Kasumi-1 (cell line): ENCODE measurements around the gene C1QTNF7.
A peak's percentile ranks its signal among the peaks of the same experiment; 100 is the strongest.

Experiments
- DNase-seq, 2 experiments: peaks; one replicate each; lab custom pipeline; 2025; lab: John Stamatoyannopoulos, UW

Gene C1QTNF7, protein sequence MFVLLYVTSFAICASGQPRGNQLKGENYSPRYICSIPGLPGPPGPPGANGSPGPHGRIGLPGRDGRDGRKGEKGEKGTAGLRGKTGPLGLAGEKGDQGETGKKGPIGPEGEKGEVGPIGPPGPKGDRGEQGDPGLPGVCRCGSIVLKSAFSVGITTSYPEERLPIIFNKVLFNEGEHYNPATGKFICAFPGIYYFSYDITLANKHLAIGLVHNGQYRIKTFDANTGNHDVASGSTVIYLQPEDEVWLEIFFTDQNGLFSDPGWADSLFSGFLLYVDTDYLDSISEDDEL

DNA sequence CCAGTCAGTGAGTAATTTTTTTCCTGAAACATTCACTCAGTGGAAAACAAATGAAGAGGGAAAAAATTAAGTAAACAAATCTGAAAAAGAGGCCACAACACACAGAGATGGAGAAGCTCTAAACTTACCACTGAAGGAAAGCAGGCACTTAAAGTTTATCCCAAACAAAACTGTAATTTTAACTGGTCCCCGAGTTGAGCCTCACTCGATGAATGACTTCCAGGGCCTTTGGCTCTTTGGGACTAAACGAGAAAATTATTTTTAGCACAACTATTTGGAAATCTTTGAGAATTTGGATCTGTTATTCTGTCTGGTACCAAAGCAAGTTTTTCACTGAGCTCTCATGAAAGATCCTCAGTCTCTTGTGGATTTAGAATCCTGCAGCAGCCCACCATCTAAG, at the start of gene C1QTNF7:
TSS of gene C1QTNF7 (plus strand) at position 333 of the 400 bp plus-strand sequence. CDS start 7,711 bp downstream, outside the sequence.
- DNase-seq: no peak

DNA sequence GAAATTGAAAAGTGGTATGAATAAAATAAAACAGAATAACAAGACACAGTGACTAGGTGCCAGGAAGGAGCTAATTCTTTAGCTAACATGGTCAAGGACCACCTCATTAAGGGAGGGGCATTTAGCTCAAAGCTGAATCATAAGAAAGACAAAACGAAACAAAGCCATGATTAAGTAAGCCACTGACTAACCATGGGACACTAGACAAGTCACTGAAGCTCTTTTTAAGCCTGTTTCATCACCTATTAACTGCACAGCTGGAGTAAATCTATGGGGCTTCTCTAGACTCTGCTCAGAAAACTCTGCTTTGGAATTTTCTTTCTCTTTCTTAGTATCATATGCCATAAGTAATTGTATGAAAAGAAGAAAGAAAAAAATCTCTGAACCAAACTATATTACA, 49.8 kb upstream of the C1QTNF7 start:
- no peak for DNase-seq

DNA sequence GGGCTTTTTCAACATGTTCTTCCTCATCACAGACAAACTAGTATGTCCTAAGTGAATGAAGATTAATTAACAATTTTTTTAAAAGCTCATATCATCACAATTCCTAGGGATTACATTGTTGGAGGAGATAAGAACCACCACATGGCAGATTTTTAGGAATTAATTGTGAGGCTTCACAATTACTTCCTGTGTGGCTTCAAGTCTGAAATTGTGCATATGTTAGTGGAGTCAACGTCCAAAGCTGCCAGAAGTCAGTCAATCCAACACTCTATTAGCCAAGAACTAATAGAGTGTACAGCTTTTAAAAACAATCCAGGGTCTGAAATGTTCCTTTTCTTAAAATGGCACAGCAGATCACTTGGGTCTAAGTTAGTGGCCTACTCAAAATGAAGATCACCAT, 49.3 kb upstream of the C1QTNF7 start:
- DNase-seq: no peak

DNA sequence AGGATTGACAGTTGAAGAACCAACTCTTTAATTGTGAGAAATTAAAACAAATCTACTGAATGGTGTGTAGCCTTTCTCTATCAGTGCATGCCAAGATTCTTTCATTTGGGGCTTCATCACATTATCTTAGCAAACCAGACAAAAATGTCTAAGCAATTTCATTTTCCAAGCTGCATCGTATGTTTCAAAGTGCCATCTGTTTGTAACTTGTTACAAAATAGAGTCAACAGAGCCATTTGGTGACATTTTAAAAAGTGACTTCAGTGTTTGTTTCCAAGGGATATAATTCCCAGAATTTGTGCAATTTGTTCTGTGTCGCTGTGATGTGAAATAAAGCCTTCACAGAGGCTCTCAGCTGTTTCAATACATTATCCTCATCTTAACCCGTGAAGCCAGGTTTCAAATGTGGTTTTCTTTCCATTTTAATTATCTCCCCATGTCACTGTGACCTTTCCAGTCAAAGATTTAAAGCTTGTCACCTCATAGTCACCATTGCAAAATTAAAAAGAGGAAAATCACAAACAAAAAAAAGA, 46.0 kb upstream of the C1QTNF7 start:
- no peak for DNase-seq

DNA sequence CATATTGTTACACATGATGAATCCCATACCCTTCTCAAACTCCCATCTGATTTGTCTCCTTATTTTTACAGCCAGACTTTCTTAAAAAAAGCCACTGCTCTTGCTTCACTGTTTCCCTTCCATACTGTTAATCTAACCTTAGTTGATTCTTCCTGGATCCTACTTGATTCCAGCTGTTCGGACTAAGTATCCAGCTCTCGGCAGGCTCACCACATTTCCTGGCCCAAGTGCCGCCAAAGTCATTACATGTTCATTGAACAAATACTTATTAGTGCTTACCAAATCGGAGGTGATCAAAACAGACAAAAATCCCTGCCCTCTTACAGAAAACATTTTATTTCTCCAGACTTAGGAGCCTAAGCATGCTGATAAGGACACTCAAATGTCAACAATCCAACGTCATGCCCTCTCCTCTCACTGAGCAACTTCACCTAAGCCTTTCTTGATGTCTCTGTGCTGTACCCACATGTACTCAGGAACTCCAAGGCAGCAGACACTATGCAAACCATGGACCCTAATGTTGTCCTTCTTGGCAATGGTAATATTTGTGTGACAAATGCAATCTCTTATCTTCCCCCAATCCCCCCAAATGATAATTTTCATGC, 45.1 kb upstream of the C1QTNF7 start:
- DNase-seq: no peak

DNA sequence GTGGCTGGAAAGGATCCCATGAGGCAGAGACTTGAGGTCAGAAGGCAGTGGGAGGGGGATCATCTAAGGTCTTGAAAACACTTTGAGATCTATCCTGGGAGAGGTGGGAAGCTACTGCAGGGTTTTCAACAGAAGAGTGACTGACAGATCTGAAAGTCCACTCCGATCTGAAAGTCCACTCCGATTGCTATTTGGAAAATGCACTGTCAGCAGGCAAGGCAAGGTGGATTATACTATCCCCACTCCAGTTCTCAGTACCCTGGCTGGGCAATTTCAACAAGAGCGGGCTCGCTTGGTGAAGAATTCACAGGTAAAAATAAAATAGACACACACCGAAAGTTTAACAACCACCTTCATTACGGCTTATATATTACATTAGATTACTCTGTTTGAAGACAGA, 42.3 kb upstream of the C1QTNF7 start:
- DNase-seq: no peak

DNA sequence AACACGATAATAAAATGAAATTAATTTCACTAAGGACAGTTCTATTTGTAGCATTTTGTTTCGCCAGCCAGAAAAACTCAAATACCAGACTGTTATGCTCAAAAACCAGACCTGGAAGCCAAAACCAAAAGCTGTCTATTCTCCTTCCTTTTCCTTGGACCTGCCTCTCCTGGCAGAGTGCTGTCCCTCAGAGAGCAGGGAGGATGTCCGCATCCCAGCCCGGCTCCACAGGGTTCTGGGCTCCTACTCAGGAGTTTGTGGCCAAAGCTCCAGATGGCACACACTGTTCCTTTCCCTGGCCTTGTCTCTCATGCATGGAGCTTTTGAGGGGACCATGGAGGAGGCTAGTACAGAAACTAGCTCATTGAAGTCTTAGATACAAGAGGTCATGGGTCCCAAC, 41.9 kb upstream of the C1QTNF7 start:
- DNase-seq: no peak

DNA sequence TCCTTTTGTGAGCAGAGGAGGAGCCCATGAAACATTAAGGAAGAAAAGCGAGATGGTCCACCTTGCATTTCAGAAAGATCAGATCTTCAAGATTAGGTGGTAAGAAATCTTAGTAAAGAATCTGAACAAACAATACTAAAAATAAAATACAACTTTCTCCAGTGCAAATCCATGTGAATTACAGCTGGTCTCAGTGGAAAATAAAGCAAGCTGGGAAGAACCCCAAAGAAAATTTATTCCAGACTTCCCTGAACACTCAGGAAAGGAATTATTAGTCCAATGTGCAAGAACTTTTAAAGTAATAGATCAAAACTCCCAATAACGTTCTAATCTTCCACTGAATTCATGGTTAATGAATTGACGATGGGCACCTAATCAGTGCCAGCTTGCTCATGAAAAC, 37.3 kb upstream of the C1QTNF7 start:
- no peak for DNase-seq

DNA sequence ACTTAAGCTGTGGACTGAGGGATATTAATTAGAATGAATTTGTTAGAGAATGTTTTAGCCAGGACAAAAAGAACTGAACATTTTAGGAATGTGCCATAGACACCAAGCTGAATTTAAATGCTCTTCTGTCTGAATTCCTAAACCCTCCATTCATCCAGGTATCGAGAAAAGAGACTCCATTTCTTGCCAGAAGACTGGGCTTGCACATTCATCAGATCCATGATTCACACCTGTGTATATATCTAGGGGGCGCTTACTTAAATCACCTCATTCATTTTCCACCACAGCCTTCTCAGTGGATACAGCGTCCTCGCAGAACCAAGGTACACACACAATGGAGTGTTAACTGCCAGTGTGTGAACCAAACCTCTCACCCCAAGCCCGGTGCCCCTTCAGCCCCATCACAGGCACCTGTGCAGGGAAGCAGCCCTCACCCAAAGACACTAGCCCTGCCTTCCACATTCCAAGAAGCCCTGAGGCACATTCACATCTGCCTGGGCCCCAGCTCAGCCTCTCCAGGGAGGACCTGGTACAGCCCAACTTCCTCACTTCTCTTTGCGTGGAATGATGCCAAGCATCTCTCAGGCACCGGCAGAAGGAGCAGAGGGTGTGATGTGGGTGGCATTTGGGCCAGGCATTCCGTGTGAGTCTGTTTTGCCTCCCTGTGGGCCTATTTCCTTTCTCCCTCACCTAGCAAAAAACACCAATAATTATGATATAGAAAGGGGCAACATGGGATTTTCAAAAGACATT, 35.6 kb upstream of the C1QTNF7 start:
- DNase-seq: no peak

DNA sequence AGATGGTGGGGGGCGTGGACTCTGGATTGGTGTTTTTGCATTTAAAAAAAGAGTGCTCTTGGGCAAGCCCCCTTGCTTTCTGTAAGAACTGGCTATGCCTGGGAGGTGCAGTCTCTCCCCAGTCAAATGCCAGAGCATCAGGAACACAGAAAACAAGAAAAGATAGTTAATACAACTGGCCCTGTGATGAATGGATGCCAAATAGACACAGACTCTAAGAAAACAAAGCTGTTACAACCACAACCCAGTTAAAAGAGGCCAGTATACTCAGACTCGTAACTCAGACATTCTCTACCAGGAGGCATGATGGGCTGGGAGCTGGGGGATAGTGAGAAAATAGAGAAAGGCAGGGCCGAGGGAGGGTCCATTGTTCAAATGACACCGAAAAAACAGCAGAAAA, 32.5 kb upstream of the C1QTNF7 start:
- DNase-seq: no peak

DNA sequence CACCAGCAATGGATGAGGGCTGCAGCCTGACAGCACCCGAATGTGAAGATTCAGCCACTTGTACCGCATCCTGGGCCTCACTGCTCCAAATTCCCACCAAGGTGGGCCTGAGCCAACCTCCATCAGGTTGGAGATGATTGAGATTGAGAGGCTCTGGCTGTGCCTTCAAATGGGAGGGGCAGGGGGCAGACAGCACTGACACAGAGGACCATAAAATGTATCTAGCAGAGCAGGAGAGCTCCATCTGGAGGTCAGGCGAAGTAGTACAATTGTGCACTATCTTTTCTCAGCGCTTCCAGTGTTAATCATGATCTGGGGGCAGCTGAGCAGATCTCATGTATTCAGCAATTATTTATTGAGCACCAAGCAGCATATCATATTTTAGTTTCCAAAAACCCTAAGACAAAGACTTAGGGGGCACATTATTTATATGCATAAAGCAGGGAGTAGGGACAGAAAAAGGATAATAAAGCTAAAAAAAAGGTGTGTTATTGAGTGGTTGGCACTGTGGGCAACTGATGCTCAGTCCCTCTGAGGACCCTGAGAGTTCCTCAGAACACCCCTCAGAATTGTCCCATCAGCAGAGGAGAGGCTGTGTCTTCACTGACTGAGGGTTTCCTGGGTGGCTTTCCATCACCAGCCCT, 31.6 kb upstream of the C1QTNF7 start:
- DNase-seq: peak; percentile 71 to 77

DNA sequence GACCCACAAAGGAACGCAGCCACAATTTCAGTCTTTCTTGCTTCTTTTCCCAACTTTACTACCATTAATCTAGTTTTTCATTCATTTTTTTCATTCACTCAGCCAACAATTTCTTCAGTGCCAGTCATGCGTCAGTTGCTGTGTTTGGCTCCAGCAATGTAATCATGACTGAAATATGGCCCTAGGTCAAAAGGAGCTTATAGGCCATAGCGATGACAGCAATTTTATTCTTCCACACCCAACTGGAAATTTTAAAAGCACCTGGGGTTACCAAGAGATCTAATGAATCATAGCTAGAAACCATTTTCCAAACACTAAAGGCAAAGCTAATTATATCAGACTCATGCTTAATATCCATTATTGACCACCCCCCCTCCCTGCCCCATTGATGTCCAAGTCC, 29.8 kb upstream of the C1QTNF7 start:
- no peak for DNase-seq

DNA sequence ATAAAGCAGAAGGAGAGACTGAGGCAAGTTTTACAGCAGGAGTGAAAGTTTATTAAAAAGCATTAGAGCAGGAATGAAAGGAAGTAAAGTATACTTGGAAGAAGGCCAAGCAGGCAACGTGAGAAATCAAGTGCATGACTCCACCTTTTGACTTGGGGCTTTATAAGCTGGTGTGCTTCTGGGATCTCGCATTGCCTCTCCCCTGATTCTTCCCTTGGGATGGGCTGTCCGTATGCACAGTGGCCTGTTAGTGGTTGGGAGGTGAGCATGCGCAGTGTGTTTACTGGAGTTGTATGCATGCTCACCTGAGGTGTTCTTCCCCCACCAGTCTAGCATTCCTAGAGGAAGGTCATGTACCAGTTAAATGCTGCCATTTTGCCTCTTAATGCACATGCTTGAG, 29.1 kb upstream of the C1QTNF7 start:
- no peak for DNase-seq

DNA sequence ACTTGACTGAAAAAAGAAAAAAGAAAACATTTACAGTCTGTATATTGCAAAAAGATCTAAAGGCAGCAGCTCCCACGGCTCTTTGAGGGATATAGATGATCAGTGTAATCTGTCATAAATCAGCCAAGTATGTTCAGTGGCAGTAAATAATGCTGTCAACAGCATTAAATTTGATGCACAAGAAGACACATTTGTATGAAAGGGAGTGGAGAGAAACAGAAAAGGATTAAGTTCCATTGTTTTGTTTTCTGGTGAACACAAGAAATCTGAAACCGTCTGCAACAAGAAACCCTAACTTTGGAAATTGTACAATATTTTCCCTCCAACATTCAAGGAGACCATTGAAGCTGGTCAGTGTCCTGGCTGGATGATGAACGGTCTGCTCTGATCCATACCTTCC, 27.6 kb upstream of the C1QTNF7 start:
- DNase-seq: no peak

DNA sequence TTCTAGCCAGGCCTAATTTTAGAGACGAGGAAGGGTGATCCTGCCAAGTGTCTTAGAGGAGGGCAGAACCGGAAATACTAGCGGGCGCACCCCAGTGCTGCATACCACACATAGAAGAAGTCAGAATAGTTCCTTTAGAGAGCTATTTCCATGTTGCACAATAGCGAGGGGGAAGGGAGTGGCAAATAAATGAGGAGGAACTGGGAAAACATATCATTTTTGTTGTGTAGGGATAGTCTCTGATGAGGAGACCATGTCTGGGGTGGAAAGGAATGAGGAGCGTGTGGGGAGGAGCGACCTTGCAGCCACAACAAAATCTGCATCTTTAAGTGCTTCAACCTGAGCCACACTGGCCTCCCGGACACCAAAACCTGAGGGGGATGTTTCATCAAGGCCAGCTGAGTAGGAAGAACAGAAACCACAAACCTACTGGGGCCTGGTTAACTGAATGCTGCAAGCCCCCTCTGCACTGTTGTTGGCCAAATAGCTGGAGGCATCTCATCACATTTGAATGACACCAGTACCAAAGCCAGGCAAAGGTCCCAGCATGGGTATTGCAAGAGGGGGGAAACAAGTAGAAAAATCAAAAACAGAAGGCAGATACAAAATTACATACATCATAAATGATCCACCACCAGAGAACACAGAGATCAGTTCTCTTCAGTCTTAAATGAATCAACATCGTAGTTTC, 26.7 kb upstream of the C1QTNF7 start:
- peak; percentile 89 to 94 for DNase-seq

DNA sequence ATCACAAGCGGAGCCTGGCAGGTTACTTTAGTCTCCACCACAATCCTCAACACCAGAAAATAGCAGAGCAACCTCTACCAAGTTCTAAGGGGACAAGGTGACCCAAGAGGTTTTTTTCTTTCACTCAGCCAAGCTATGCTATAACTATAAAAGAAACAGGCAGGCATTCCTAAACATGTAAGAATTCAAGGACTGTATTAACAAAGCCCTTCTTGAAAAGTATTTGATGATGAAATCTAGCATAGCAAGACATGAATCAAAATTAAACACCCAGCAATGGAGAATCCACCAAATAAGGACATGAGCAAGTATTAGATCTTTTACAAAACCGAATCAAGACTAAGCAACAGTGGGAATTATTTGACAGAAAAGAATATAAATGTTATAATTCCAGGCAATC, 25.7 kb upstream of the C1QTNF7 start:
- no peak for DNase-seq

DNA sequence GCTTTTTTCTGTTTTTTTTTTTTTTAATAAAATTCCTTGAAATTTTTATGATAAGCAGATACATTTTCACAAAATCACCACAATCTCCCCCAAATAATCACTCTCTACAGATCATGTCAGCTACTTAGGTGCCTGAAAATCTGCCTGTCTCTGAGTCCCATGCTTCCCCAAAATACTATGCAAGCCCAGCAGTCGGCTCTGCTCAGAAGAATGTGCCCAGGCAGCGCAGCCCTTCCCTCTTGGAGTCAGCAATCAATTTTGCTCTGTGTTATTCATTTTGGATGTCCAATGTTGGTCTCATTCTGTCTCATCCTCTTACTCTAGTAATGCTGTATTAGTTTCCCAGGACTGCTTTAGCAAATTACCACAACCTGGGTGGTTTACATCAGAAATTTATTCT, 24.9 kb upstream of the C1QTNF7 start:
- DNase-seq: peak; percentile 41 to 61

DNA sequence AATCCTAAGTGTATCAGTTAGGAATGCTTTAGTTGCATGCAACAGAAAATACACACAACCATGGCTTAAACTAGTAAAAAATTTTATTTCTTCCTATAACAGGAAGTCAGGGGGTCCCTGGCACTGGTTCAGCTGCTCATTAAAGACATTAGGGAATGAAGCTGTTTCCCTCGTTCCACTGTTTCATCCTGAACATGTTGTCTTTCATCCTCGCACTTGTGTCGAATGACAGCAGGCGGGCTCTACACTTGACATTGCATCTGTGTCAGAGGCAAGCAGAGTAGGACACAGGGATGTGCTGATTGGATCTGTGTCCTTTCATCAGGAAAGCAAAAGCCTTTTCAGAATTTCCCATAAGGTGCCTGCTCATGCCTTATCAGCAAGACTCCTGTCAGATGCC, 22.8 kb upstream of the C1QTNF7 start:
- no peak for DNase-seq

DNA sequence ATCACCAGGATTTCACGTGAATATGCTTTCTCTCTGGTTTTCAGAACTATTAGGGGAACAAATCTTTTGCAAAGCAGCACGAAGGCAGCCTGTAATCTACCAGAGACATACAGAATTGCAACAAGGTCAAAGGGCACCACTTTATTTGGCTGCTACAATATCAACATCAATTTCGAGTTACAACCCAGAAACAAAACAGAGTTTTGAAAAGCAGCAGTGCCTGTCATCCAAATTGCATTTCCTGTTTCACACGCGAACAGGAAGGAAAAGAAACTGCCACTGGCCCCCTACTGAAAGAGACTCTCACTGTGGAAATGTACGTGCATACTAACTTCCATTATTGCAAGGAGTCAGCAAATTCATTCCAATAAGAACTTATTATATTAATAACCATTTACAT, 17.1 kb upstream of the C1QTNF7 start:
- peak; percentile 59 for DNase-seq

DNA sequence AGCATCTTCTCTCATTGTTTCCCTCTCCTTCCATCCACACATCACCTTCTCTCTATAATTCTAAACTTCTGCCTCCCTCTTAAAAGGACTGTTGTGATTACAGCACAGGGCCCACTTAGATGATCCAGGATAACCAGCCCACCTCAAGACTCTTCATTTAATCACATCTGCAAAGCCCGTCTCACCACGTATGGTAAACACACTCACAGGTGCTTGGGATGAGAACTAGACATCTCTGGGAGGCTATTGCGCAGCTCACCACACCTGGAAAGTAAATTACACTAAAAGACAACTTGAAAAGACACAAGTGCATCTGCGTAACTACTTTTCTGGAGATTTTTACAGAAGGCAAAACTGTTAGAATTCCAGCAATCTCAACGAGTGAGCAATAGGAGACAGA, 15.4 kb upstream of the C1QTNF7 start:
- DNase-seq: no peak

DNA sequence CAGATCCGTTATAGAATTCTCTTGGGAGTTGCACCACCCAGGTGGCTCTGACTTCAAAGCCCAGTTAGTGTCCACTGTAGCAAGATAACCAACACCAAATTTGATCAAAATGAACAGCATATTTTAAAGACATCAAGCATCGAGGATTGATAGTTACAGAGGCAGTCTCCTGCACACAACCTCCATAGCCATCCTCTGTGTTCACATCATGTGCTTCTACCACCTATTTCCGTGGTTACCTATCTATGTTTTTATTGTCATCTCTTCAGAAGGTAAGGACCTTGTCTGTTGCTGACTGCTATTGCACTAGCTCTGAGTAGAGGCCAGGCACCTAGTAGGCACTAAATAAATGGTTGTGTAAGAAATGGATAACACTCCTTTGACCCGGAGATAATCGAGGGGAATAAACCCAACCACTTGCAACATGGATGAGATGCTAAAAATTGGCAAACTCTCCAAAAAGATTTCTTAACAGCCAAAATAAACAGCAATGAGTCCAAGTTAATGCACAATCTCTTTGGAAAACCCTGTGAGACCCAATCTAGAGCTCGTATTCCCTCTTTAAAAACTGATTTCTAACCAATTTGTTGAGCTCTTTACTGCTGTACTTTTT, 14.7 kb upstream of the C1QTNF7 start:
- DNase-seq: no peak

DNA sequence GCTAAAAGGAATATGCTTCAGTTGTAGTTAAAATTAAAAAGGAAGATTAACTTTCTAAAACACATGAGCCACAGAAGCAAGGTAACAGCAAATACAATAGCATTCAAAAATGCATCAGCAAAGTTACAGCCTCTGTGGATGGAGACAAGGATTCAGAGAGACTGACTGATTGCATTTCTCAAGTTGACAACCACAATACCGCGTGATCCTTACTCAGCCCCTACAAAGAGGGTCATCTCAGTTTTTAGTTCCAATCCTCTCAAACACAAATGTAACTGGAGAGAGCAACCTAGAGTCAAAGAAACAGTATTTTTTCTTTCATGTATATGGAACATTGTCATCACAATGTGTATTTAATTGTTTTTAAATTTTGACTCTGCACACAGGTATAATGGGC, 14.2 kb upstream of the C1QTNF7 start:
- no peak for DNase-seq
